OCI-LY7 (cell line): ENCODE data around the gene IMMP2L. TPM values are rescaled to one million over a fixed set of nuclear protein-coding genes. Genes with fewer than 3 reads are reported as not detected.

ENCODE experiments used
- BruUV-seq: library from RNA; stranded (reverse); fragments of 400-500 nt; replicated peaks from 2 replicates; lab custom pipeline; 2021; lab: Mats Ljungman, UMichigan
- CTCF ChIA-PET: fragments of 300-600 bp; sonication (Branson Sonifier 250); formaldehyde crosslinking; loops from one replicate; lab custom pipeline; 2022; ENCODE audit warnings: antibody characterized with exemption; ENCODE audit not compliant: unreplicated experiment; lab: Charles Lee
- POLR2A ChIA-PET: fragments of 300-600 bp; sonication (Branson Sonifier 250); formaldehyde crosslinking; loops from one replicate; lab custom pipeline; 2022; ENCODE audit warnings: antibody characterized with exemption; lab: Charles Lee
- DNase-seq: peaks from one replicate; pipeline ENCODE4 v3.0.0-alpha.2; 2015; ENCODE audit warnings: low spot score
- H2AFZ ChIP-seq: fragments of 200-600 bp; sonication (generic), shearing (Covaris generic); 2 replicates; pipeline ENCODE4 v1.6.1; 2014; ENCODE audit warnings: mild to moderate bottlenecking, antibody characterized with exemption, low read length, moderate library complexity
- H3K27ac ChIP-seq: fragments of 200-600 bp; sonication (generic); 2 replicates; pipeline ENCODE4 v1.5.1; 2014; ENCODE audit warnings: mixed run types, low read depth, mild to moderate bottlenecking, moderate library complexity, low read length, inconsistent platforms; ENCODE audit not compliant: poor library complexity, severe bottlenecking
- H3K36me3 ChIP-seq: fragments of 200-600 bp; sonication (generic); 2 replicates; pipeline ENCODE4 v1.6.1; 2014; ENCODE audit warnings: mild to moderate bottlenecking, antibody characterized with exemption, low read length, moderate library complexity, mixed read lengths; ENCODE audit not compliant: insufficient read depth
- H3K4me1 ChIP-seq: fragments of 200-600 bp; sonication (generic); 2 replicates; pipeline ENCODE4 v1.5.1; 2014; ENCODE audit warnings: mild to moderate bottlenecking, low read length; ENCODE audit not compliant: insufficient read depth, poor library complexity, severe bottlenecking
- H3K4me2 ChIP-seq: fragments of 200-600 bp; sonication (generic); 2 replicates; pipeline ENCODE4 v1.6.1; 2014; ENCODE audit warnings: mild to moderate bottlenecking, low read length
- H3K4me3 ChIP-seq: fragments of 200-600 bp; sonication (generic); 2 replicates; pipeline ENCODE4 v1.5.1; 2014; ENCODE audit warnings: mild to moderate bottlenecking, low read depth, low read length; ENCODE audit not compliant: poor library complexity, severe bottlenecking
- H3K79me2 ChIP-seq: fragments of 200-600 bp; sonication (generic); 2 replicates; pipeline ENCODE4 v1.6.1; 2016; ENCODE audit warnings: low read depth, mild to moderate bottlenecking, low read length, moderate library complexity, mixed read lengths; ENCODE audit not compliant: insufficient read depth
- H3K9me2 ChIP-seq: fragments of 200-600 bp; sonication (generic); 2 replicates; pipeline ENCODE4 v1.6.1; 2016; ENCODE audit warnings: mild to moderate bottlenecking, low read length, mixed read lengths; ENCODE audit not compliant: insufficient read depth
- H3K9me3 ChIP-seq: fragments of 200-600 bp; sonication (generic); 2 replicates; pipeline ENCODE4 v1.6.1; 2014; ENCODE audit warnings: mild to moderate bottlenecking, mixed run types, low read length, mixed read lengths
- H4K20me1 ChIP-seq: fragments of 200-600 bp; sonication (generic); 2 replicates; pipeline ENCODE4 v1.6.1; 2014; ENCODE audit warnings: mild to moderate bottlenecking, antibody characterized with exemption, low read length, moderate library complexity, mixed read lengths; ENCODE audit not compliant: insufficient read depth
- CTCF ChIP-seq: fragments of 200-600 bp; sonication (generic); conservative IDR thresholded peaks from 2 replicates; pipeline ENCODE4 v1.5.1; 2014; ENCODE audit warnings: mild to moderate bottlenecking, antibody characterized with exemption, low read length, moderate library complexity, mixed read lengths
- EZH2phosphoT487 ChIP-seq: fragments of 200-600 bp; sonication (generic); IDR thresholded peaks from 2 replicates; pipeline ENCODE4 v1.6.1; 2018; ENCODE audit warnings: low read depth, borderline replicate concordance, mild to moderate bottlenecking, mixed run types, antibody characterized with exemption, low read length, moderate library complexity, mixed read lengths
- intact Hi-C: fragments of 100-400 bp; cut with micrococcal nuclease; formaldehyde crosslinking; loops from one replicate; pipeline ENCODE4 v1.10.0; 2022; ENCODE audit not compliant: unreplicated experiment
- total RNA-seq, 2 experiments: library from RNA; depleted of rRNA in 1 of 2; stranded (reverse); fragments of >200 nt in 1 of 2; shearing (Covaris generic) in 1 of 2; gene quantifications; 2 replicates each; pipeline ENCODE4 v1.2.3, GENCODE V29; 2014 to 2022

Gene IMMP2L
- total RNA-seq, 2 experiments from 2014 or later, result 8.0 to 25.4 TPM

GRCh38 chr7:110994028-110994967 is 568.0 kb downstream of the IMMP2L start:
- no TSS peak for BruUV-seq
- intact Hi-C loops, result no loop called here
- no peaks in the 10 kb centered on the region for H3K4me1 ChIP-seq
- no peaks in the 10 kb centered on the region for H3K9me3 ChIP-seq
- POLR2A ChIA-PET, result no interaction called here
- DNase-seq, result no peak
- no peak overlapping the region for H3K4me2 ChIP-seq
- H2AFZ ChIP-seq, result no peak overlapping the region
- H3K4me3 ChIP-seq, result no peak overlapping the region
- no peaks in the 10 kb centered on the region for H3K36me3 ChIP-seq
- CTCF ChIA-PET, result no interaction called here
- H3K27ac ChIP-seq, result no peak overlapping the region
- no peaks in the 10 kb centered on the region for H3K79me2 ChIP-seq
- no peaks in the 10 kb centered on the region for H3K9me2 ChIP-seq
- TF ChIP-seq CTCF, result no peak
- TF ChIP-seq EZH2phosphoT487, result no peak
- H4K20me1 ChIP-seq, result no peaks in the 10 kb centered on the region

- no peak overlapping the region for H2AFZ ChIP-seq
- no peaks in the 10 kb centered on the region for H3K9me2 ChIP-seq
- H3K36me3 ChIP-seq, result no peaks in the 10 kb centered on the region
- BruUV-seq, result no TSS peak
- DNase-seq, result no peak
- no peaks in the 10 kb centered on the region for H4K20me1 ChIP-seq
- POLR2A ChIA-PET, result interaction anchor here (0.7 kb wide), 1 partner anchor 894 kb away, joined by 3 read pairs; no protein-coding TSS in a partner anchor
- TF ChIP-seq EZH2phosphoT487, result no peak
- no peak overlapping the region for H3K4me2 ChIP-seq
- no peak overlapping the region for H3K27ac ChIP-seq
- CTCF ChIA-PET, result no interaction called here
- H3K4me3 ChIP-seq, result no peak overlapping the region
- H3K9me3 ChIP-seq, result no peaks in the 10 kb centered on the region
- H3K4me1 ChIP-seq, result no peaks in the 10 kb centered on the region
- intact Hi-C loops, result no loop called here
- no peaks in the 10 kb centered on the region for H3K79me2 ChIP-seq
Measured at GRCh38 chr7:110988890-110989501, 573.3 kb downstream of the IMMP2L start.

GRCh38 chr7:110988348-110988747 is 573.9 kb downstream of the IMMP2L start:
- POLR2A ChIA-PET, result interaction anchor here (1.0 kb wide), 1 partner anchor 755 kb away, joined by 3 read pairs; no protein-coding TSS in a partner anchor
- intact Hi-C loops, result no loop called here
- Histone ChIP-seq H3K4me2 (no peak overlapping the region), H3K9me3 (no peaks in the 10 kb centered on the region), H3K4me1 (no peaks in the 10 kb centered on the region), H3K27ac (no peak overlapping the region), H3K79me2 (no peaks in the 10 kb centered on the region), H4K20me1 (no peaks in the 10 kb centered on the region), H3K9me2 (no peaks in the 10 kb centered on the region), H3K36me3 (no peaks in the 10 kb centered on the region), H2AFZ (no peak overlapping the region), H3K4me3 (no peak overlapping the region)
- no peak for DNase-seq
- TF ChIP-seq EZH2phosphoT487 (no peak), CTCF (no peak)
- BruUV-seq, result no TSS peak
- CTCF ChIA-PET, result no interaction called here
